ENCODE measurements around the gene TEDC1. TPM values are rescaled to one million over a fixed set of nuclear protein-coding genes. Genes with fewer than 3 reads are reported as not detected.
"Not testable (repeated sequence)": the region's sequence is repeated elsewhere in the genome, so short reads cannot be mapped to it uniquely, and the experiment has no call there.

TEDC1 gene
- total RNA-seq, 1 donor from 2014 or later = 31.9 TPM

- intact Hi-C loops (cut with micrococcal nuclease) = no loop called here
Observed at GRCh38 chr14:105534586-105534985, 43.5 kb downstream of the TEDC1 start.

- intact Hi-C loops (cut with micrococcal nuclease) = no loop called here
Observed at GRCh38 chr14:105536051-105536450, 45.0 kb downstream of the TEDC1 start.

- intact Hi-C loops (cut with micrococcal nuclease) = no loop called here
Observed at GRCh38 chr14:105536691-105537579, 45.9 kb downstream of the TEDC1 start.

- intact Hi-C loops (cut with micrococcal nuclease) = no loop called here
Observed at GRCh38 chr14:105537580-105538474, 46.8 kb downstream of the TEDC1 start.

DNA sequence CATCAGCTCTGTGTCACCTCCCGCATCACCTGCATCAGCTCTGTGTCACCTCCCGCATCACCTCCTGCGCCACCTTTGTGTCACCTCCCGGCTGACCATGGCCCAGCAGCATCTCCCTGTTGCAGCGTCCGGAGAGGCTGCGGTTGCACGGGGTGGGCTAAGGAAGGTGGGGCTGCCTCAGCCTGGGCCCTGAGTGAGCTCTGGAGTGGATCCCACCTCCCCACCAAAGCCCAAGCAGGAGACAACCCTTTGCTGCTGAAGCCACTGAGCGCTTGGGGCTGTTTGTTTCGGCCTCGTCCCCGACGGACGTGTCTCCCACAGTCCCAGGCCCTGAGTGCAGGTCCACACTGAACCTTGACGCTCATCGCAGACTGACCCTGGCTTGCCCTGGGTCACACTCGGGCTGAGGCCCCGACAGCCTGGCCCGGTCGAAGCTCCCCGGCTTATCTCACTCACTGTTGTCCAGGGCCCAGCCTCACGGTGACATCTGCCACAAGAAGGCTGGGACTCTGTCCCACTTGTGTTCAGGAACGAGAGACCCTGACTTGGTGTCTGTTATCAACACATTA is 47.5 kb downstream of the TEDC1 start:
- intact Hi-C loops (cut with micrococcal nuclease) = no loop called here

- intact Hi-C loops (cut with micrococcal nuclease) = no loop called here
Observed at GRCh38 chr14:105540811-105541210, 49.8 kb downstream of the TEDC1 start.

DNA sequence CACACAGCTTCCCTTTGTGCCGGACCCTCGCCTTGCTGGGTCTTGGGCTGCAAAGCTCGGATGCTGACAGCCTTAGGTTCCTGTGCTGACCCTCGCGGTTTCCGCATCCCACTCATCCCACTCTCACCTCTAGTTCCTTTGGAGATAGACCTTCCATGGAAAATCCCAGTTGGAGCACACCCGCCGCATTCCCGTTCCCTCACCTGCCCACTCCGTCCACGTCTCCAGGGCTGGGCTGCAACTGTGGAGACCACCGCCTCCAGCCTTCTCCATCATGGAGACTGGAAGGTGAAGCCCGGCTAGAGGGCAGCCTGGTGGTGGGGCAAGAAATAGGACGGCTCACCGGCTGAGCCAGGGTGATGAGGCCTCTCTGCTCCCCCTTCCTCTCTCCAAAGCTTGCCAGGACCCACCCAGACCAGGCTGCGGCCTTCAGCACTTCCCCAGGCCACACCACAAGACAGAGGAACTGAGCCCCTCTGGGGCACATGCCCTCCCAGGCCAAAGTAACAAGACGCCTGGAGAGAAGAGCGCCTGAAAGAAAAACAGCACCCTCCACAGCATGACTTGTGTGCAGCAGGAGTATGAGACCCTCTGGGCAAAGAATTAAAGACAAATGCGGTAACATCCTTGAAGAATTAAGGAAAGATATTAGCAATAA is 50.3 kb downstream of the TEDC1 start:
- intact Hi-C loops (cut with micrococcal nuclease) = no loop called here

DNA sequence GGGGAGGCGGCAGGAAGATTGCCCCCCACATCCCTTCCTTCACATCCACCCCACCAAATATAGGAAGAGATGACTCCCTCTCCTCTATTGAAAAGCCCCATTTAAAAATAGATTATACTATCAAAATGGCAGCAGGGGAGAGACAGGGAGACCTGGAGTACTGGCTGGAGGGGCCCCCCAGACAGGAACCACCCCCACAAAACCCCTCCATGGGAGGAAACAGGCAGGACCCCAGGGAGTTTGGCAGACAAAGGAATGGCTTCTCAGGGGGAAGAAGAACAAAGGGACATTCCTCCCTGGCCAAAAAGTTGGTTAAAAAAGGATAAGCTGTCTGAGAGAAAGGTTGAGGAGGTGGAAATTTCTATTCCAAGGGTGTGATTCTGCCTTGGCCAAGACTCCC is 54.6 kb downstream of the TEDC1 start:
- intact Hi-C loops (cut with micrococcal nuclease) = not testable (repeated sequence)

DNA sequence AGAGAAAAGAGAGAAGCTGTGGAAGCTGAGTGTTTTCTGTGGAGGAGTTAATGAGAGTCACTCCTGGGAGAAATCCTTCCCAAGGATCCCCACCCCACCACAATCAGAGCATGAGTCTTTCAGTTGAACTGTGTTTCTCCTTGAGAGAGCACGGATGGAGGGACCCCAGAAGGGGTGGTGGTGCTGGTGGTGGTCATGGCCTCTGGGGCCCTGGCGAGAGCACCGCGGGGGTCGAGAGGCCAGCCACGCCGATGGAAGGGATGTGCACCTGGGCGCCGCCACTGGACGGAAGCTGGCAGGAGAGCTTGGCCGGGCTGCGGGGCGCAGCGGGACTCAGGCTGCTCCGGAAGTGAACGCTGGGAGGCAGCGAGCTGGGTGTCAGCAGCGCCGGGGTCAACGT is 55.4 kb downstream of the TEDC1 start:
- intact Hi-C loops (cut with micrococcal nuclease) = not testable (repeated sequence)

DNA sequence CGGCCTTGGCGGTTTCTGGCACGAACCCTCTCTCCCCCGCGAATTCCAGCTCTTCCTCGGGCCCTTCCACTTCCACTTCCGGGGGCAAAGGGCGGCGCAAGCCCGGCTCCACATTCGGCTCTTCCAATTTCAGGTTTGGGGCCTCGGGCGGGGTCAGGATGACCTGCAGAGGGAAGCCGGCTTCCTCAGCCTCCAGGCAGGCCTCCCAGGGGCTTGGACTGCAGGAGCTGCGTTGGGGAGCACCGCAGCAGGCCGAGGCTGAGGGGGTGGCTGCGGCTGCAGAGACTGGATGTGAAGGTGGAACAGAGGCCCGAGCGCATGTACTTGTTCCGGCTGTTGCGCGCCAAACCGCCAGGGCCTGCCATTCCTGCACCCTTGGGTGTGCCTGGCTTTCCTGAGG is 56.0 kb downstream of the TEDC1 start:
- intact Hi-C loops (cut with micrococcal nuclease) = not testable (repeated sequence)

GRCh38 chr14:105547741-105548169 is 56.7 kb downstream of the TEDC1 start:
- intact Hi-C loops (cut with micrococcal nuclease) = no loop called here

Other genes starting within 250 kb of the TEDC1 start
- 39.7 and 39.9 TPM in 2 replicates for gene BTBD6, start 242.7 kb upstream of the TEDC1 start, total RNA-seq
- gene BRF1, start 190.2 kb upstream of the TEDC1 start, total RNA-seq = 49.4 and 50.6 TPM in 2 replicates
- gene PACS2, start 176.5 kb upstream of the TEDC1 start, total RNA-seq = 33.3 and 35.8 TPM in 2 replicates
- 4.3 and 4.5 TPM in 2 replicates for gene TEX22, start 92.7 kb upstream of the TEDC1 start, total RNA-seq
- gene MTA1, start 71.4 kb upstream of the TEDC1 start, total RNA-seq = 129 and 138 TPM in 2 replicates
- 0.71 and 0.78 TPM in 2 replicates for gene CRIP2, start 16.4 kb upstream of the TEDC1 start, total RNA-seq
- 220 and 231 TPM in 2 replicates for gene CRIP1, start 4.4 kb upstream of the TEDC1 start, total RNA-seq
- 4.2 TPM in 2 replicates for gene TMEM121, start 35.3 kb downstream of the TEDC1 start, total RNA-seq